Measurements from ENCODE around the gene PTEN. TPM values are rescaled to one million over a fixed set of nuclear protein-coding genes. Genes with fewer than 3 reads are reported as not detected.
"Not testable (repeated sequence)": the region's sequence is repeated elsewhere in the genome, so short reads cannot be mapped to it uniquely, and the experiment has no call there.

PTEN gene
- total and polyA plus RNA-seq, 12 donors, result 35.7 to 179 (median 89.8) TPM

DNA sequence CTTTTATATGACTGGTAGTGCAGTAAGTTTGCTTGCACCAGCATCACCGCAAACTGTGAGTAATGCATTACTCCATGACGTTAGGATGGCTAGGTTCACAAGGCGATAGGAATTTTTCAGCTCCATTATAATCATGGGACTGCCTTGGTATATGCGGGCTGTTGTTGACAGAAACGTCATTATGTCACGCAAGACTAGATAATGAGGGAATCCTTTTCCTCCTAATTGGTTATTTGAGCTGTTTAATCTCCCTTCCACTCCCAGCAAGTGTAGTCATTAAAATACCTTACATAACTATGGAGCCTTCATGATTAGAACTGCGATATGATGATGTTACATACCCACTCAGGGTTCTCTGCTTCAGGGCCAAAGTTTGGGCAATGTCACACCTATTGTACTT, 17.4 kb upstream of the PTEN start:
- no peaks in the 10 kb centered on the region for H3K27me3 ChIP-seq
- no peak overlapping the region for H3K4me3 ChIP-seq
- no peak for DNase-seq
- TF ChIP-seq POLR2A (IDR thresholded peaks at IDR 0.05), result no peak
- TF ChIP-seq, protein P1, sequence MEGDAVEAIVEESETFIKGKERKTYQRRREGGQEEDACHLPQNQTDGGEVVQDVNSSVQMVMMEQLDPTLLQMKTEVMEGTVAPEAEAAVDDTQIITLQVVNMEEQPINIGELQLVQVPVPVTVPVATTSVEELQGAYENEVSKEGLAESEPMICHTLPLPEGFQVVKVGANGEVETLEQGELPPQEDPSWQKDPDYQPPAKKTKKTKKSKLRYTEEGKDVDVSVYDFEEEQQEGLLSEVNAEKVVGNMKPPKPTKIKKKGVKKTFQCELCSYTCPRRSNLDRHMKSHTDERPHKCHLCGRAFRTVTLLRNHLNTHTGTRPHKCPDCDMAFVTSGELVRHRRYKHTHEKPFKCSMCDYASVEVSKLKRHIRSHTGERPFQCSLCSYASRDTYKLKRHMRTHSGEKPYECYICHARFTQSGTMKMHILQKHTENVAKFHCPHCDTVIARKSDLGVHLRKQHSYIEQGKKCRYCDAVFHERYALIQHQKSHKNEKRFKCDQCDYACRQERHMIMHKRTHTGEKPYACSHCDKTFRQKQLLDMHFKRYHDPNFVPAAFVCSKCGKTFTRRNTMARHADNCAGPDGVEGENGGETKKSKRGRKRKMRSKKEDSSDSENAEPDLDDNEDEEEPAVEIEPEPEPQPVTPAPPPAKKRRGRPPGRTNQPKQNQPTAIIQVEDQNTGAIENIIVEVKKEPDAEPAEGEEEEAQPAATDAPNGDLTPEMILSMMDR (IDR thresholded peaks at IDR 0.05), result no peak
- intact Hi-C loops (cut with DNase I), result loop anchor here in 1 of 2 donors (10.0 kb wide), 1 partner anchor 559 kb away; no protein-coding TSS in a partner anchor
- no peaks in the 10 kb centered on the region for H3K36me3 ChIP-seq (replicated peaks in 1 of 2)
- no peaks in the 10 kb centered on the region for H3K4me1 ChIP-seq (replicated peaks in 1 of 2)
- H3K27ac ChIP-seq, result no peak overlapping the region
- H3K9me3 ChIP-seq (replicated peaks in 1 of 3), result no peaks in the 10 kb centered on the region
- WGBS, 4 donors, result 74 to 92% (median 80%) methylated on average over 7 of the region's 7 CpGs

DNA sequence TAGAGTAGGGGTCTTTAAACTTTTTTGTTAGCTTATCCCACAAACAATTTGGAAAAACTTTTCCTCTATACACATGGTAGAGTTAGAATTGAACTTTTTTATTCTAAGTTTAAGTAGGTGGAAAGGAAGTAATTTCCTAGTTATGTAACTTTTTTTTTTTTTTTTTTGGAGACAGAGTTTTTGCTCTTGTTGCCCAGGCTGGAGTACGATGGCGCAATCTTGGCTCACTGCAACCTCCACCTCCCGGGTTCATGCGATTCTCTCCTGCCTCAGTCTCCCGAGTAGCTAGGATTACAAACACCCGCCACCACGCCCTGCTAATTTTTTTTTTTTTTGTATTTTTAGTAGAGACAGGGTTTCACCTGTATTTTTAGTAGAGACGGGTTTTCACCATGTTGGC, 16.7 kb upstream of the PTEN start:
- not testable (repeated sequence) for H3K27me3 ChIP-seq; H3K9me3 ChIP-seq (replicated peaks in 1 of 3); H3K27ac ChIP-seq; DNase-seq; H3K4me3 ChIP-seq; H3K4me1 ChIP-seq (replicated peaks in 1 of 2); H3K36me3 ChIP-seq (replicated peaks in 1 of 2)
- intact Hi-C loops (cut with DNase I), result loop anchor here in 1 of 2 donors (10.0 kb wide), 1 partner anchor 558 kb away; no protein-coding TSS in a partner anchor
- WGBS, 4 donors, result 90 to 91% (median 90%) methylated on average over 8 of the region's 8 CpGs

DNA sequence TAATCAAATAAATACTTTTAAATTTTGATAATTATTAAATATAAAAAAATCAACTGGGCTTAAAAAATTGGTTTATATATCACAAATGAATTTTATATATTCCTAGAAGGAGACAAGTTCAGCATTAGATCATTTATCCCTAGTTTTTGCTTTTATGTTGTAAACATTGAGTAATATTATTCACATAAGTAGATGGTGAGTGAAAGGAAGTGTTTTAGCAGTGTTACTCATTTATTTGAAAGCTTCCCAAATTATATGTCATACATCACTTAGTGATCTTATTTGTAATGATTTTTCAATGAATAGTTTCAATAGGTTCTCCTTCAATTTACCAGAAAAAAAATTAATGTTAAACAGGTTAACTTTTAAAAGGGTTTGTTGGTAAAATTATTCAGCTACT, 15.9 kb upstream of the PTEN start:
- H3K27ac ChIP-seq, result no peak overlapping the region
- TF ChIP-seq POLR2A (IDR thresholded peaks at IDR 0.05), result no peak
- TF ChIP-seq, protein P1 (IDR thresholded peaks at IDR 0.05), result no peak
- DNase-seq, result no peak
- H3K4me3 ChIP-seq, result no peak overlapping the region
- H3K9me3 ChIP-seq (replicated peaks in 1 of 3), result no peaks in the 10 kb centered on the region
- intact Hi-C loops (cut with DNase I), result loop anchor here in 1 of 2 donors (10.0 kb wide), 1 partner anchor 557 kb away; no protein-coding TSS in a partner anchor
- H3K4me1 ChIP-seq (replicated peaks in 1 of 2), result no peaks in the 10 kb centered on the region
- H3K27me3 ChIP-seq, result no peaks in the 10 kb centered on the region
- no peaks in the 10 kb centered on the region for H3K36me3 ChIP-seq (replicated peaks in 1 of 2)

DNA sequence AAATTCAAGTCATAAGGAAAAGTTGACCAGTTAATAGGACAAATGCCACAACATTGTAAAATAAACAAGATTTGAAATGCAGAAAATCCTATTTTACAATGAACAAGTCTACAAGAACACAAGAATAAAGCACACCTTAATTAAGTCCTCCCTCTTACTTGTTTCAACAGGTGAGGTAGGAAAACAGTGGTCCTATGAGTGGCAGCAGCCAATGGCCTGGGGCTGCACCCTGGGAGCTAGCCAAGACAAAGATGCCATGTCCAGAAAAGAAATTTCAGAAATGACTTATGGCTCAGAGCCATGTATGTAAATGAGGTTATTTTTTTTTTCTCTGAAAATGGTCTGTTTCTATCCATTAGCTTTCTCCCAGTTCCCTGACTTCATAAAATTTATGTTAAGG, 14.4 kb upstream of the PTEN start:
- H3K4me3 ChIP-seq, result no peak overlapping the region
- no peak for DNase-seq
- TF ChIP-seq, protein P1 (IDR thresholded peaks at IDR 0.05), result no peak
- no peak for TF ChIP-seq POLR2A (IDR thresholded peaks at IDR 0.05)
- H3K9me3 ChIP-seq (replicated peaks in 1 of 3), result no peaks in the 10 kb centered on the region
- H3K4me1 ChIP-seq (replicated peaks in 1 of 2), result no peaks in the 10 kb centered on the region
- no peak overlapping the region for H3K27ac ChIP-seq
- intact Hi-C loops (cut with DNase I), result loop anchor here in 1 of 2 donors (10.0 kb wide), 1 partner anchor 556 kb away; no protein-coding TSS in a partner anchor
- H3K36me3 ChIP-seq (replicated peaks in 1 of 2), result no peaks in the 10 kb centered on the region
- no peaks in the 10 kb centered on the region for H3K27me3 ChIP-seq

DNA sequence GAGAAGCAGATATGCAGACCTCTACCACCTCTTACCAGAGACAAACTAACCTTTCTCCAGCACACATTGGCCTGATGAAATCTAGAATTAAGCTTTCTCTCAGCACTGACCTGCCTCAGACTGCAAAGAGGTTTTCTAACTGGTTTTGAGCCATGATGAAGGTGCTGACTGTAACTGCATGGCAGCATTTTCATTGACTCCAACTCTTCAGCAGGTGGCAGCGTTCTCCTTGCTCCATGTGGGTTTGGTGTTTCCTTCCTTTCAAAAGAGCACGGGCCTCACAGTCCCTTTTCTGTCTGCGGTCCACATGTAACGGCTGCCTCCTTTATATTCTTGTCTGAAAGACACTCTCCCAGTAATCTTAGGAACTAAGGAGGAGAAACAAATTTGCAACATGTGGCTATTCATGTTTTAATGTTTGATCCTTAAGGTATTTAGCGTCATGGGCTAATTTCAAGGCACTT, 12.7 kb upstream of the PTEN start:
- WGBS, 4 donors, result 19 to 21% (median 20%) methylated on average over 5 of the region's 5 CpGs
- no peaks in the 10 kb centered on the region for H3K27me3 ChIP-seq
- peak; percentile 55 to 87 (median 76) for DNase-seq
- TF ChIP-seq, protein P1 (IDR thresholded peaks at IDR 0.05), result peak; percentile 44 to 76 (median 70)
- TF ChIP-seq POLR2A (IDR thresholded peaks at IDR 0.05), result no peak
- H3K4me3 ChIP-seq, result no peak overlapping the region
- H3K36me3 ChIP-seq (replicated peaks in 1 of 2), result no peaks in the 10 kb centered on the region
- H3K9me3 ChIP-seq (replicated peaks in 1 of 3), result no peaks in the 10 kb centered on the region
- H3K27ac ChIP-seq, result no peak overlapping the region
- H3K4me1 ChIP-seq (replicated peaks in 1 of 2), result no peaks in the 10 kb centered on the region
- intact Hi-C loops (cut with DNase I), result loop anchor here in 1 of 2 donors (5.0 kb wide), 2 partner anchors 262 to 702 kb away; no protein-coding TSS in a partner anchor

Measured in adrenal gland (tissue), 12 donors.